ENCODE data around the gene ELF2. TPM values are rescaled to one million over a fixed set of nuclear protein-coding genes. Genes with fewer than 3 reads are reported as not detected.

ELF2 gene
- total and polyA plus RNA-seq, 2 donors (not counting 1 experiment from before 2014, with no cell fraction given), result 31.2 to 42.6 TPM

GRCh38 chr4:139142980-139143379, 34.0 kb downstream of the ELF2 start:
- Histone ChIP-seq H3K36me3 (ENCODE audit: control insufficient read depth, insufficient read depth, low read length) (no peaks in the 10 kb centered on the region), H3K27me3 (ENCODE audit: control insufficient read depth, insufficient read depth, low read length) (no peaks in the 10 kb centered on the region), H3K4me1 (ENCODE audit: control insufficient read depth, extremely low read depth, insufficient read depth, low read length) (peaks cover 3% of the 10 kb centered on the region), H3K27ac (ENCODE audit: insufficient read depth, low read length) (no peak overlapping the region), H3K4me3 (replicated peaks in 1 of 4; ENCODE audit: control extremely low read depth in 1 of 4, insufficient read depth in 1 of 4, low read depth in 3 of 4, low read length in 4 of 4) (no peak overlapping the region), H3K9ac (ENCODE audit: insufficient read depth, low read length) (no peak overlapping the region), H2AFZ (ENCODE audit: low read length) (no peak overlapping the region), H3K9me3 (ENCODE audit: control insufficient read depth, insufficient read depth, low read depth, low read length) (no peaks in the 10 kb centered on the region), H3K4me2 (ENCODE audit: extremely low read depth, insufficient read depth, low read length) (no peak overlapping the region), H3K79me2 (ENCODE audit: control insufficient read depth, insufficient read depth, low read length) (peaks cover 7% of the 10 kb centered on the region), H4K20me1 (ENCODE audit: control insufficient read depth, extremely low read depth, insufficient read depth, low read length) (no peaks in the 10 kb centered on the region)
- DNase-seq (ENCODE audit: low read depth in 2 of 2), result peak in 1 of 2 donors; percentile 17
- TF ChIP-seq EZH2 (IDR thresholded peaks at IDR 0.05; ENCODE audit: low read length, missing control alignments) (no peak), CTCF (conservative IDR thresholded peaks at IDR 0.05 in 1 of 2, IDR thresholded peaks at IDR 0.05 in 1 of 2; ENCODE audit: low read depth in 1 of 2, low read length in 2 of 2) (no peak)

- H2AFZ ChIP-seq (ENCODE audit: low read length), result no peak overlapping the region
- H3K27ac ChIP-seq (ENCODE audit: insufficient read depth, low read length), result no peak overlapping the region
- H4K20me1 ChIP-seq (ENCODE audit: control insufficient read depth, extremely low read depth, insufficient read depth, low read length), result no peaks in the 10 kb centered on the region
- no peak overlapping the region for H3K9ac ChIP-seq (ENCODE audit: insufficient read depth, low read length)
- TF ChIP-seq EZH2 (IDR thresholded peaks at IDR 0.05; ENCODE audit: low read length, missing control alignments), result no peak
- no peak for TF ChIP-seq CTCF (conservative IDR thresholded peaks at IDR 0.05 in 1 of 2, IDR thresholded peaks at IDR 0.05 in 1 of 2; ENCODE audit: low read depth in 1 of 2, low read length in 2 of 2)
- peaks cover 3% of the 10 kb centered on the region for H3K4me1 ChIP-seq (ENCODE audit: control insufficient read depth, extremely low read depth, insufficient read depth, low read length)
- no peaks in the 10 kb centered on the region for H3K9me3 ChIP-seq (ENCODE audit: control insufficient read depth, insufficient read depth, low read depth, low read length)
- no peak for DNase-seq (ENCODE audit: low read depth in 2 of 2)
- H3K4me3 ChIP-seq (replicated peaks in 1 of 4; ENCODE audit: control extremely low read depth in 1 of 4, insufficient read depth in 1 of 4, low read depth in 3 of 4, low read length in 4 of 4), result no peak overlapping the region
- no peak overlapping the region for H3K4me2 ChIP-seq (ENCODE audit: extremely low read depth, insufficient read depth, low read length)
- H3K36me3 ChIP-seq (ENCODE audit: control insufficient read depth, insufficient read depth, low read length), result peaks cover 1% of the 10 kb centered on the region
- no peaks in the 10 kb centered on the region for H3K27me3 ChIP-seq (ENCODE audit: control insufficient read depth, insufficient read depth, low read length)
- peaks cover 7% of the 10 kb centered on the region for H3K79me2 ChIP-seq (ENCODE audit: control insufficient read depth, insufficient read depth, low read length)
Observed at GRCh38 chr4:139142087-139142486, 34.9 kb downstream of the ELF2 start.

- TF ChIP-seq EZH2 (IDR thresholded peaks at IDR 0.05; ENCODE audit: low read length, missing control alignments) (no peak), CTCF (conservative IDR thresholded peaks at IDR 0.05 in 1 of 2, IDR thresholded peaks at IDR 0.05 in 1 of 2; ENCODE audit: low read depth in 1 of 2, low read length in 2 of 2) (no peak)
- DNase-seq (ENCODE audit: low read depth in 2 of 2), result no peak
- no peak overlapping the region for H3K27ac ChIP-seq (ENCODE audit: insufficient read depth, low read length)
Observed at GRCh38 chr4:139137763-139138162, 39.3 kb downstream of the ELF2 start.

More at GRCh38 chr4:139137763-139138162, 39.3 kb downstream of the ELF2 start:
- H3K27me3 ChIP-seq (ENCODE audit: control insufficient read depth, insufficient read depth, low read length), result no peaks in the 10 kb centered on the region
- H3K36me3 ChIP-seq (ENCODE audit: control insufficient read depth, insufficient read depth, low read length), result peaks cover 1% of the 10 kb centered on the region
- H3K79me2 ChIP-seq (ENCODE audit: control insufficient read depth, insufficient read depth, low read length), result no peaks in the 10 kb centered on the region
- H3K4me3 ChIP-seq (replicated peaks in 1 of 4; ENCODE audit: control extremely low read depth in 1 of 4, insufficient read depth in 1 of 4, low read depth in 3 of 4, low read length in 4 of 4), result no peak overlapping the region
- H2AFZ ChIP-seq (ENCODE audit: low read length), result no peak overlapping the region
- H3K4me1 ChIP-seq (ENCODE audit: control insufficient read depth, extremely low read depth, insufficient read depth, low read length), result no peaks in the 10 kb centered on the region
- H3K4me2 ChIP-seq (ENCODE audit: extremely low read depth, insufficient read depth, low read length), result no peak overlapping the region
- no peaks in the 10 kb centered on the region for H3K9me3 ChIP-seq (ENCODE audit: control insufficient read depth, insufficient read depth, low read depth, low read length)
- H3K9ac ChIP-seq (ENCODE audit: insufficient read depth, low read length), result no peak overlapping the region
- no peaks in the 10 kb centered on the region for H4K20me1 ChIP-seq (ENCODE audit: control insufficient read depth, extremely low read depth, insufficient read depth, low read length)

Data from fibroblast of lung (primary cell).